ACC112 (cell line): ENCODE data around the gene ARFRP1.

Experiments
- H2AFZ ChIP-seq: fragments of 200-600 bp; sonication (generic); one replicate; pipeline ENCODE4 v1.6.0; 2017; ENCODE audit warnings: antibody characterized with exemption, low read length; ENCODE audit not compliant: unreplicated experiment
- H3K27ac ChIP-seq: fragments of 200-600 bp; sonication (generic); 2 replicates; pipeline ENCODE4 v1.5.1; 2014; ENCODE audit warnings: low read depth, mild to moderate bottlenecking, antibody characterized with exemption, low read length, moderate library complexity
- H3K27me3 ChIP-seq: fragments of 200-600 bp; sonication (generic); 2 replicates; pipeline ENCODE4 v1.6.1; 2014; ENCODE audit warnings: mild to moderate bottlenecking, antibody characterized with exemption, low read length, moderate library complexity, mixed read lengths; ENCODE audit not compliant: insufficient read depth
- H3K36me3 ChIP-seq: fragments of 200-600 bp; sonication (generic); 2 replicates; pipeline ENCODE4 v1.6.1; 2016; ENCODE audit warnings: mild to moderate bottlenecking, antibody characterized with exemption, low read length, moderate library complexity, mixed read lengths; ENCODE audit not compliant: insufficient read depth
- H3K4me1 ChIP-seq: fragments of 200-600 bp; sonication (generic); one replicate; pipeline ENCODE4 v1.6.1; 2016; ENCODE audit warnings: low read length, mixed read lengths; ENCODE audit not compliant: insufficient read depth, unreplicated experiment, control insufficient read depth
- H3K4me3 ChIP-seq: fragments of 200-600 bp; sonication (generic); 2 replicates; pipeline ENCODE4 v1.5.1; 2014; ENCODE audit warnings: mild to moderate bottlenecking, low read depth, low read length
- H3K79me2 ChIP-seq: fragments of 200-600 bp; sonication (generic); one replicate; pipeline ENCODE4 v1.6.0; 2016; ENCODE audit warnings: low read length; ENCODE audit not compliant: control insufficient read depth, unreplicated experiment, insufficient read depth

ARFRP1 gene

GRCh38 chr20:63736893-63737694 lies 29.3 kb upstream of the ARFRP1 start:
- Histone ChIP-seq H3K27me3 (no peaks in the 10 kb centered on the region), H3K4me1 (peaks cover 9% of the 10 kb centered on the region), H3K79me2 (peaks cover 9% of the 10 kb centered on the region), H3K4me3 (no peak overlapping the region), H3K27ac (no peak overlapping the region), H3K36me3 (no peaks in the 10 kb centered on the region), H2AFZ (no peak overlapping the region)

- Histone ChIP-seq H3K4me1 (no peaks in the 10 kb centered on the region), H3K27me3 (no peaks in the 10 kb centered on the region), H3K79me2 (peaks cover under 1% of the 10 kb centered on the region), H3K4me3 (no peak within 1 kb of the TSS), H2AFZ (no peak within 1 kb of the TSS), H3K27ac (no peak within 1 kb of the TSS), H3K36me3 (no peaks in the 10 kb centered on the region)
Measured at GRCh38 chr20:63735859-63736718, 28.3 kb upstream of the ARFRP1 start, which contains the start of gene LIME1. Gene LIME1, plus strand, starts transcription at chr20:63736664. Its CDS starts 886 bp downstream, at chr20:63737550.

- Histone ChIP-seq H3K4me1 (no peaks in the 10 kb centered on the region), H3K4me3 (no peak overlapping the region), H3K27me3 (no peaks in the 10 kb centered on the region)
Measured at GRCh38 chr20:63734946-63735858, 27.4 kb upstream of the ARFRP1 start.

GRCh38 chr20:63734111-63734945 lies 26.6 kb upstream of the ARFRP1 start:
- Histone ChIP-seq H3K4me1 (no peaks in the 10 kb centered on the region), H3K36me3 (no peaks in the 10 kb centered on the region), H3K4me3 (no peak overlapping the region), H3K79me2 (no peaks in the 10 kb centered on the region), H3K27ac (no peak overlapping the region), H2AFZ (no peak overlapping the region), H3K27me3 (no peaks in the 10 kb centered on the region)

More at GRCh38 chr20:63734946-63735858, 27.4 kb upstream of the ARFRP1 start:
- no peak overlapping the region for H2AFZ ChIP-seq
- no peaks in the 10 kb centered on the region for H3K36me3 ChIP-seq
- no peak overlapping the region for H3K27ac ChIP-seq
- no peaks in the 10 kb centered on the region for H3K79me2 ChIP-seq

GRCh38 chr20:63733579-63734081 lies 25.9 kb upstream of the ARFRP1 start:
- Histone ChIP-seq H2AFZ (no peak overlapping the region), H3K4me3 (no peak overlapping the region), H3K27me3 (no peaks in the 10 kb centered on the region), H3K79me2 (peaks cover under 1% of the 10 kb centered on the region), H3K36me3 (no peaks in the 10 kb centered on the region), H3K27ac (no peak overlapping the region), H3K4me1 (no peaks in the 10 kb centered on the region)

- no peaks in the 10 kb centered on the region for H3K36me3 ChIP-seq
- H3K4me1 ChIP-seq: no peaks in the 10 kb centered on the region
- H3K79me2 ChIP-seq: peaks cover 6% of the 10 kb centered on the region
- no peak overlapping the region for H2AFZ ChIP-seq
- H3K4me3 ChIP-seq: no peak overlapping the region
- no peak overlapping the region for H3K27ac ChIP-seq
- H3K27me3 ChIP-seq: no peaks in the 10 kb centered on the region
Measured at GRCh38 chr20:63733117-63733516, 25.3 kb upstream of the ARFRP1 start.

- no peak overlapping the region for H3K27ac ChIP-seq
- no peaks in the 10 kb centered on the region for H3K27me3 ChIP-seq
Measured at GRCh38 chr20:63732118-63733095, 24.6 kb upstream of the ARFRP1 start.

GRCh38 chr20:63731410-63731809 lies 23.6 kb upstream of the ARFRP1 start:
- peaks cover 10% of the 10 kb centered on the region for H3K79me2 ChIP-seq
- H2AFZ ChIP-seq: no peak overlapping the region
- no peaks in the 10 kb centered on the region for H3K4me1 ChIP-seq
- no peak overlapping the region for H3K4me3 ChIP-seq
- no peaks in the 10 kb centered on the region for H3K27me3 ChIP-seq
- H3K27ac ChIP-seq: no peak overlapping the region
- H3K36me3 ChIP-seq: no peaks in the 10 kb centered on the region

More at GRCh38 chr20:63732118-63733095, 24.6 kb upstream of the ARFRP1 start:
- Histone ChIP-seq H3K4me3 (no peak overlapping the region), H2AFZ (no peak overlapping the region), H3K79me2 (peaks cover 6% of the 10 kb centered on the region), H3K36me3 (no peaks in the 10 kb centered on the region), H3K4me1 (no peaks in the 10 kb centered on the region)
